Adrenal gland (tissue), 5 donors: ENCODE data around the gene MRPS12.

Source experiments
- POLR2A ChIP-seq, 2 donors: fragments of 450-650 bp; IDR thresholded peaks; one replicate each; pipeline ENCODE4 v1.6.1; 2017; ENCODE audit warnings: antibody characterized with exemption in 2 of 2, mild to moderate bottlenecking in 2 of 2, moderate library complexity in 1 of 2
- TF ChIP-seq, protein P1 (sequence below), 6 experiments: fragments of 450-650 bp in 4 of 6; fragments of 200-600 bp in 2 of 6; sonication (generic) in 1 of 6; IDR thresholded peaks; 1 replicate in 5 of 6; 2 replicates in 1 of 6; pipeline versions ENCODE4 v1.5.1 to v1.8.0; 2016 to 2021; ENCODE audit warnings: antibody characterized with exemption in 6 of 6, mild to moderate bottlenecking in 2 of 6, moderate library complexity in 1 of 6
- donor health status: DM: no; HTN: no; CAD: no.

DNA sequence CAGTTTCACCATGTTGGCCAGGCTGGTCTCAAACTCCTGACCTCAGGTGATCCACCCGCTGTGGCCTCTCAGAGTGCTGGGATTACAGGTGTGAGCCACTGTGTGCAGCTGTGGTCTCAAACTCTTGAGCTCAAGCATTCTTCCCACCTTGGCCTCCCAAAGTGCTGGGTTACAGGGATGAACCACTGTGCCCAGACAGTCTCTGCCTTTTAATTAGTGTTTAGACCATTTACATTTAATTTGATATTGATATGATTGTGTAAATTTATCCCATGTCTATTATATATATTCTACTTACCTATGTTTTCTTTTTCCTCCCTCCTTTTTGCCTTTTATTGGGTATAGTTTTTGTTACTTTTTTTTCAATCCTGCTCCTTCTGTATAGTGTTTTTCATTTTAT, 29.1 kb upstream of the MRPS12 start:
- TF ChIP-seq, protein P1, sequence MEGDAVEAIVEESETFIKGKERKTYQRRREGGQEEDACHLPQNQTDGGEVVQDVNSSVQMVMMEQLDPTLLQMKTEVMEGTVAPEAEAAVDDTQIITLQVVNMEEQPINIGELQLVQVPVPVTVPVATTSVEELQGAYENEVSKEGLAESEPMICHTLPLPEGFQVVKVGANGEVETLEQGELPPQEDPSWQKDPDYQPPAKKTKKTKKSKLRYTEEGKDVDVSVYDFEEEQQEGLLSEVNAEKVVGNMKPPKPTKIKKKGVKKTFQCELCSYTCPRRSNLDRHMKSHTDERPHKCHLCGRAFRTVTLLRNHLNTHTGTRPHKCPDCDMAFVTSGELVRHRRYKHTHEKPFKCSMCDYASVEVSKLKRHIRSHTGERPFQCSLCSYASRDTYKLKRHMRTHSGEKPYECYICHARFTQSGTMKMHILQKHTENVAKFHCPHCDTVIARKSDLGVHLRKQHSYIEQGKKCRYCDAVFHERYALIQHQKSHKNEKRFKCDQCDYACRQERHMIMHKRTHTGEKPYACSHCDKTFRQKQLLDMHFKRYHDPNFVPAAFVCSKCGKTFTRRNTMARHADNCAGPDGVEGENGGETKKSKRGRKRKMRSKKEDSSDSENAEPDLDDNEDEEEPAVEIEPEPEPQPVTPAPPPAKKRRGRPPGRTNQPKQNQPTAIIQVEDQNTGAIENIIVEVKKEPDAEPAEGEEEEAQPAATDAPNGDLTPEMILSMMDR (IDR thresholded peaks at IDR 0.05), result no peak
- no peak for TF ChIP-seq POLR2A (IDR thresholded peaks at IDR 0.05)
